ENCODE results near the gene SOS1.

Gene SOS1

GRCh38 chr2:38934742-38935141, 186.1 kb downstream of the SOS1 start:
- H3K4me3 ChIP-seq (replicated peaks; ENCODE audit: insufficient read depth, low read length): no peak overlapping the region
- no peak for DNase-seq (ENCODE audit: low read depth in 1 of 2, low spot score in 1 of 2)
- H3K27ac ChIP-seq (replicated peaks): no peak overlapping the region
- TF ChIP-seq SPI1 (IDR thresholded peaks at IDR 0.05; ENCODE audit: borderline replicate concordance, low read depth): no peak
- TF ChIP-seq GABPA (IDR thresholded peaks at IDR 0.05; ENCODE audit: low read depth): no peak
- TF ChIP-seq, protein P1, sequence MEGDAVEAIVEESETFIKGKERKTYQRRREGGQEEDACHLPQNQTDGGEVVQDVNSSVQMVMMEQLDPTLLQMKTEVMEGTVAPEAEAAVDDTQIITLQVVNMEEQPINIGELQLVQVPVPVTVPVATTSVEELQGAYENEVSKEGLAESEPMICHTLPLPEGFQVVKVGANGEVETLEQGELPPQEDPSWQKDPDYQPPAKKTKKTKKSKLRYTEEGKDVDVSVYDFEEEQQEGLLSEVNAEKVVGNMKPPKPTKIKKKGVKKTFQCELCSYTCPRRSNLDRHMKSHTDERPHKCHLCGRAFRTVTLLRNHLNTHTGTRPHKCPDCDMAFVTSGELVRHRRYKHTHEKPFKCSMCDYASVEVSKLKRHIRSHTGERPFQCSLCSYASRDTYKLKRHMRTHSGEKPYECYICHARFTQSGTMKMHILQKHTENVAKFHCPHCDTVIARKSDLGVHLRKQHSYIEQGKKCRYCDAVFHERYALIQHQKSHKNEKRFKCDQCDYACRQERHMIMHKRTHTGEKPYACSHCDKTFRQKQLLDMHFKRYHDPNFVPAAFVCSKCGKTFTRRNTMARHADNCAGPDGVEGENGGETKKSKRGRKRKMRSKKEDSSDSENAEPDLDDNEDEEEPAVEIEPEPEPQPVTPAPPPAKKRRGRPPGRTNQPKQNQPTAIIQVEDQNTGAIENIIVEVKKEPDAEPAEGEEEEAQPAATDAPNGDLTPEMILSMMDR (IDR thresholded peaks at IDR 0.05; ENCODE audit: insufficient read depth, low read length): no peak
- TF ChIP-seq, protein P2, sequence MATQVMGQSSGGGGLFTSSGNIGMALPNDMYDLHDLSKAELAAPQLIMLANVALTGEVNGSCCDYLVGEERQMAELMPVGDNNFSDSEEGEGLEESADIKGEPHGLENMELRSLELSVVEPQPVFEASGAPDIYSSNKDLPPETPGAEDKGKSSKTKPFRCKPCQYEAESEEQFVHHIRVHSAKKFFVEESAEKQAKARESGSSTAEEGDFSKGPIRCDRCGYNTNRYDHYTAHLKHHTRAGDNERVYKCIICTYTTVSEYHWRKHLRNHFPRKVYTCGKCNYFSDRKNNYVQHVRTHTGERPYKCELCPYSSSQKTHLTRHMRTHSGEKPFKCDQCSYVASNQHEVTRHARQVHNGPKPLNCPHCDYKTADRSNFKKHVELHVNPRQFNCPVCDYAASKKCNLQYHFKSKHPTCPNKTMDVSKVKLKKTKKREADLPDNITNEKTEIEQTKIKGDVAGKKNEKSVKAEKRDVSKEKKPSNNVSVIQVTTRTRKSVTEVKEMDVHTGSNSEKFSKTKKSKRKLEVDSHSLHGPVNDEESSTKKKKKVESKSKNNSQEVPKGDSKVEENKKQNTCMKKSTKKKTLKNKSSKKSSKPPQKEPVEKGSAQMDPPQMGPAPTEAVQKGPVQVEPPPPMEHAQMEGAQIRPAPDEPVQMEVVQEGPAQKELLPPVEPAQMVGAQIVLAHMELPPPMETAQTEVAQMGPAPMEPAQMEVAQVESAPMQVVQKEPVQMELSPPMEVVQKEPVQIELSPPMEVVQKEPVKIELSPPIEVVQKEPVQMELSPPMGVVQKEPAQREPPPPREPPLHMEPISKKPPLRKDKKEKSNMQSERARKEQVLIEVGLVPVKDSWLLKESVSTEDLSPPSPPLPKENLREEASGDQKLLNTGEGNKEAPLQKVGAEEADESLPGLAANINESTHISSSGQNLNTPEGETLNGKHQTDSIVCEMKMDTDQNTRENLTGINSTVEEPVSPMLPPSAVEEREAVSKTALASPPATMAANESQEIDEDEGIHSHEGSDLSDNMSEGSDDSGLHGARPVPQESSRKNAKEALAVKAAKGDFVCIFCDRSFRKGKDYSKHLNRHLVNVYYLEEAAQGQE (IDR thresholded peaks at IDR 0.05; ENCODE audit: insufficient replicate concordance, low read depth): no peak
- no peak for TF ChIP-seq POLR2AphosphoS5 (IDR thresholded peaks at IDR 0.05; ENCODE audit: low read depth)
- H3K27me3 ChIP-seq (ENCODE audit: insufficient read depth, poor library complexity, severe bottlenecking): no peaks in the 10 kb centered on the region

GRCh38 chr2:38933653-38934052, 187.2 kb downstream of the SOS1 start:
- no peak for DNase-seq (ENCODE audit: low read depth in 1 of 2, low spot score in 1 of 2)

DNA sequence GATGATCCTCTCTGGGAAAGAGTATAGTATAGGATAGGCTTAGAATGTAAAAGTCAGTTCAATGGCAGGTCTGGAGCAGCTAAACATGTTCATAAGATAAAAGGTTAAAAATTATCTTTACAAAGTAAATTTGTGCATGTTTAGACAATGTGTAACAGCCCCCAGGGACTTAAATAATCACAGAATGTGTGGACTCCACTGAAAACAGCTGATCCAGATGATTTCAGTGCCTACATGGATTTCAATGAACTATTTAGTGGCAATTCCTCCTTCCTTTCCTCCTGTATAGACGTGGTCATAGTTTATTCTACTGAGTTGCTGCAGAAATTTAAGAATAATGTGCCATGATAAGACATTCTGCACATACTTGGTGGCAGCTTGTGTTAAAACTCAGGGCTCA, 188.3 kb downstream of the SOS1 start:
- Histone ChIP-seq H3K27ac (replicated peaks) (no peak overlapping the region), H3K4me3 (replicated peaks; ENCODE audit: insufficient read depth, low read length) (no peak overlapping the region), H3K27me3 (ENCODE audit: insufficient read depth, poor library complexity, severe bottlenecking) (no peaks in the 10 kb centered on the region)
- no peak for DNase-seq (ENCODE audit: low read depth in 1 of 2, low spot score in 1 of 2)
- TF ChIP-seq GABPA (IDR thresholded peaks at IDR 0.05; ENCODE audit: low read depth) (no peak), POLR2AphosphoS5 (IDR thresholded peaks at IDR 0.05; ENCODE audit: low read depth) (no peak), SPI1 (IDR thresholded peaks at IDR 0.05; ENCODE audit: borderline replicate concordance, low read depth) (no peak)
- TF ChIP-seq, protein P2 (IDR thresholded peaks at IDR 0.05; ENCODE audit: insufficient replicate concordance, low read depth): no peak
- TF ChIP-seq, protein P1 (IDR thresholded peaks at IDR 0.05; ENCODE audit: insufficient read depth, low read length): no peak

More at GRCh38 chr2:38933653-38934052, 187.2 kb downstream of the SOS1 start:
- no peak for TF ChIP-seq GABPA (IDR thresholded peaks at IDR 0.05; ENCODE audit: low read depth)
- TF ChIP-seq SPI1 (IDR thresholded peaks at IDR 0.05; ENCODE audit: borderline replicate concordance, low read depth): no peak
- TF ChIP-seq, protein P1 (IDR thresholded peaks at IDR 0.05; ENCODE audit: insufficient read depth, low read length): no peak
- no peak for TF ChIP-seq POLR2AphosphoS5 (IDR thresholded peaks at IDR 0.05; ENCODE audit: low read depth)
- TF ChIP-seq, protein P2 (IDR thresholded peaks at IDR 0.05; ENCODE audit: insufficient replicate concordance, low read depth): no peak
- H3K4me3 ChIP-seq (replicated peaks; ENCODE audit: insufficient read depth, low read length): no peak overlapping the region
- H3K27me3 ChIP-seq (ENCODE audit: insufficient read depth, poor library complexity, severe bottlenecking): no peaks in the 10 kb centered on the region
- H3K27ac ChIP-seq (replicated peaks): no peak overlapping the region
